Measurements from ENCODE around the gene JOSD1. TPM values are rescaled to one million over a fixed set of nuclear protein-coding genes. Genes with fewer than 3 reads are reported as not detected.
A peak's percentile ranks its signal among the peaks of the same experiment; 100 is the strongest.

The JOSD1 gene
- total and polyA plus RNA-seq, 2 donors (not counting 1 experiment from before 2014, with no cell fraction given): 78.7 to 94.8 TPM

GRCh38 chr22:38707346-38707745 is 6.6 kb upstream of the JOSD1 start:
- Mint-ChIP-seq H3K4me3 (peak overlapping the region; percentile 94), H3K27me3 (no peaks in the 10 kb centered on the region), H3K9me3 (ENCODE audit: insufficient read depth) (no peaks in the 10 kb centered on the region), H3K4me1 (peaks cover 69% of the 10 kb centered on the region), H3K27ac (peak overlapping the region; percentile 90)
- no peaks in the 10 kb centered on the region for H3K27me3 ChIP-seq (replicated peaks in 1 of 4; ENCODE audit: control extremely low read depth in 1 of 4, control insufficient read depth in 3 of 4, insufficient read depth in 4 of 4, low read length in 3 of 4)
- H4K20me1 ChIP-seq (ENCODE audit: control insufficient read depth, insufficient read depth, low read length, poor library complexity, severe bottlenecking): peaks cover 63% of the 10 kb centered on the region
- peak overlapping the region in 1 of 2 donors; percentile 91 for H3K27ac ChIP-seq (ENCODE audit: low read length in 2 of 2)
- peaks cover 66% of the 10 kb centered on the region for H3K79me2 ChIP-seq (ENCODE audit: control insufficient read depth, insufficient read depth, low read length)
- WGBS (ENCODE audit: insufficient coverage): no CpG with 5 or more reads among the region's 2 CpGs
- ATAC-seq (ENCODE audit: low read depth): no peak
- H3K4me1 ChIP-seq (ENCODE audit: control insufficient read depth in 2 of 2, insufficient read depth in 2 of 2, low read length in 2 of 2): peaks cover 45 to 47% of the 10 kb centered on the region in 2 donors
- peak overlapping the region; percentile 87 for H3K4me2 ChIP-seq (replicated peaks; ENCODE audit: low read depth, low read length, poor library complexity, severe bottlenecking)
- peaks cover 0 to 22% of the 10 kb centered on the region in 2 experiments for H3K36me3 ChIP-seq (replicated peaks in 1 of 2; ENCODE audit: control extremely low read depth in 1 of 2, control insufficient read depth in 1 of 2, extremely low read depth in 1 of 2, insufficient read depth in 2 of 2, low read length in 1 of 2)
- POLR2A ChIA-PET: no interaction called here
- TF ChIP-seq, protein P1, sequence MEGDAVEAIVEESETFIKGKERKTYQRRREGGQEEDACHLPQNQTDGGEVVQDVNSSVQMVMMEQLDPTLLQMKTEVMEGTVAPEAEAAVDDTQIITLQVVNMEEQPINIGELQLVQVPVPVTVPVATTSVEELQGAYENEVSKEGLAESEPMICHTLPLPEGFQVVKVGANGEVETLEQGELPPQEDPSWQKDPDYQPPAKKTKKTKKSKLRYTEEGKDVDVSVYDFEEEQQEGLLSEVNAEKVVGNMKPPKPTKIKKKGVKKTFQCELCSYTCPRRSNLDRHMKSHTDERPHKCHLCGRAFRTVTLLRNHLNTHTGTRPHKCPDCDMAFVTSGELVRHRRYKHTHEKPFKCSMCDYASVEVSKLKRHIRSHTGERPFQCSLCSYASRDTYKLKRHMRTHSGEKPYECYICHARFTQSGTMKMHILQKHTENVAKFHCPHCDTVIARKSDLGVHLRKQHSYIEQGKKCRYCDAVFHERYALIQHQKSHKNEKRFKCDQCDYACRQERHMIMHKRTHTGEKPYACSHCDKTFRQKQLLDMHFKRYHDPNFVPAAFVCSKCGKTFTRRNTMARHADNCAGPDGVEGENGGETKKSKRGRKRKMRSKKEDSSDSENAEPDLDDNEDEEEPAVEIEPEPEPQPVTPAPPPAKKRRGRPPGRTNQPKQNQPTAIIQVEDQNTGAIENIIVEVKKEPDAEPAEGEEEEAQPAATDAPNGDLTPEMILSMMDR (IDR thresholded peaks at IDR 0.05): no peak
- no peak for TF ChIP-seq EZH2 (IDR thresholded peaks at IDR 0.05; ENCODE audit: borderline replicate concordance, insufficient read depth, low read depth, low read length, poor library complexity, severe bottlenecking)
- DNase-seq: no peak
- CTCF ChIA-PET: interaction anchor here (0.9 to 6.6 kb wide), 4 partner anchors 9 to 136 kb away, joined by 3 to 35 read pairs (median 5); partner anchors contain the start of gene TOMM22
- peak overlapping the region; percentile 90 for H3K9ac ChIP-seq (ENCODE audit: low read length)
- intact Hi-C loops (cut with micrococcal nuclease): loop anchor here (5.0 to 10.0 kb wide), 2 partner anchors 523 to 610 kb away; partner anchors contain the start of genes PLA2G6 and RPL3
- no peaks in the 10 kb centered on the region for H3K9me3 ChIP-seq (ENCODE audit: control extremely low read depth in 1 of 3, control insufficient read depth in 2 of 3, insufficient read depth in 1 of 3, low read length in 2 of 3)
- H2AFZ ChIP-seq (ENCODE audit: insufficient read depth, low read depth, low read length, poor library complexity, severe bottlenecking): no peak overlapping the region
- H3K4me3 ChIP-seq (ENCODE audit: control extremely low read depth in 1 of 5, extremely low read depth in 1 of 5, insufficient read depth in 1 of 5, low read depth in 2 of 5, low read length in 4 of 5): peak overlapping the region in 4 of 5 experiments; percentile 81 to 93 (median 89)

- Histone ChIP-seq H3K27ac (ENCODE audit: low read length in 2 of 2) (peak overlapping the region; percentile 59 to 91), H3K27me3 (replicated peaks in 1 of 4; ENCODE audit: control extremely low read depth in 1 of 4, control insufficient read depth in 3 of 4, insufficient read depth in 4 of 4, low read length in 3 of 4) (no peaks in the 10 kb centered on the region), H2AFZ (ENCODE audit: insufficient read depth, low read depth, low read length, poor library complexity, severe bottlenecking) (no peak overlapping the region), H3K4me3 (ENCODE audit: control extremely low read depth in 1 of 5, extremely low read depth in 1 of 5, insufficient read depth in 1 of 5, low read depth in 2 of 5, low read length in 4 of 5) (peak overlapping the region; percentile 64 to 93 (median 88)), H3K4me1 (ENCODE audit: control insufficient read depth in 2 of 2, insufficient read depth in 2 of 2, low read length in 2 of 2) (peaks cover 47 to 48% of the 10 kb centered on the region in 2 donors), H3K4me2 (replicated peaks; ENCODE audit: low read depth, low read length, poor library complexity, severe bottlenecking) (peak overlapping the region; percentile 87), H3K36me3 (replicated peaks in 1 of 2; ENCODE audit: control extremely low read depth in 1 of 2, control insufficient read depth in 1 of 2, extremely low read depth in 1 of 2, insufficient read depth in 2 of 2, low read length in 1 of 2) (peaks cover 0 to 17% of the 10 kb centered on the region in 2 experiments), H3K9me3 (ENCODE audit: control extremely low read depth in 1 of 3, control insufficient read depth in 2 of 3, insufficient read depth in 1 of 3, low read length in 2 of 3) (no peaks in the 10 kb centered on the region), H4K20me1 (ENCODE audit: control insufficient read depth, insufficient read depth, low read length, poor library complexity, severe bottlenecking) (peaks cover 58% of the 10 kb centered on the region), H3K9ac (ENCODE audit: low read length) (peak overlapping the region; percentile 90), H3K79me2 (ENCODE audit: control insufficient read depth, insufficient read depth, low read length) (peaks cover 64% of the 10 kb centered on the region)
- Mint-ChIP-seq H3K4me1 (peaks cover 66% of the 10 kb centered on the region), H3K27me3 (no peaks in the 10 kb centered on the region), H3K27ac (peak overlapping the region; percentile 90), H3K9me3 (ENCODE audit: insufficient read depth) (no peaks in the 10 kb centered on the region), H3K4me3 (peak overlapping the region; percentile 94)
- 0% methylated on average over 1 of the region's 4 CpGs for WGBS (ENCODE audit: insufficient coverage)
- intact Hi-C loops (cut with micrococcal nuclease): loop anchor here (5.0 to 10.0 kb wide), 2 partner anchors 522 to 610 kb away; partner anchors contain the start of genes PLA2G6 and RPL3
- CTCF ChIA-PET: interaction anchor here (0.6 to 6.6 kb wide), 5 partner anchors 25 to 133 kb away, joined by 3 to 35 read pairs (median 3); partner anchors contain the start of gene TOMM22
- TF ChIP-seq, protein P1 (IDR thresholded peaks at IDR 0.05): no peak
- TF ChIP-seq EZH2 (IDR thresholded peaks at IDR 0.05; ENCODE audit: borderline replicate concordance, insufficient read depth, low read depth, low read length, poor library complexity, severe bottlenecking): no peak
- POLR2A ChIA-PET: interaction anchor here (1.5 kb wide), 1 partner anchor 26 kb away, joined by 5 read pairs; no protein-coding TSS in a partner anchor
- ATAC-seq (ENCODE audit: low read depth) (no peak), DNase-seq (no peak)
Measured at GRCh38 chr22:38706901-38707195, 6.1 kb upstream of the JOSD1 start.
